ENCODE measurements around the gene WDR13.

- TF ChIP-seq CTCF (optimal IDR thresholded peaks at IDR 0.05 in 1 of 3, IDR thresholded peaks at IDR 0.05 in 1 of 3, conservative IDR thresholded peaks at IDR 0.05 in 1 of 3; ENCODE audit: extremely low read depth in 1 of 3, insufficient read depth in 2 of 3, low read length in 3 of 3), result no peak
- TF ChIP-seq EZH2 (IDR thresholded peaks at IDR 0.05; ENCODE audit: low read length), result no peak
Observed at GRCh38 chrX:48645669-48646068, 48.4 kb downstream of the WDR13 start.

All from keratinocyte (primary cell).